ENCODE results near the gene FUT3. TPM values are rescaled to one million over a fixed set of nuclear protein-coding genes. Genes with fewer than 3 reads are reported as not detected.

The FUT3 gene
- total RNA-seq, 5 donors from 2014 or later (not counting 1 experiment from before 2014, with no cell fraction given): 0.13 to 0.50 (median 0.18) TPM; not detected in 1

- no peak for DNase-seq
- ChIA-PET CTCF (no interaction called here), POLR2A (no interaction called here)
- Mint-ChIP-seq H3K4me1 (peaks cover 17 to 21% (median 20%) of the 10 kb centered on the region in 3 donors), H3K27me3 (peaks cover 16 to 39% of the 10 kb centered on the region in 2 donors), H3K4me3 (no peak overlapping the region), H3K36me3 (no peaks in the 10 kb centered on the region), H3K9me3 (no peaks in the 10 kb centered on the region), H3K27ac (no peak overlapping the region)
- H3K4me3 ChIP-seq (ENCODE audit: control insufficient read depth in 1 of 2, extremely low read depth in 1 of 2, low read length in 1 of 2): no peak overlapping the region
- no peak overlapping the region for H3K27ac ChIP-seq (ENCODE audit: low read length)
- no peaks in the 10 kb centered on the region for H3K9me3 ChIP-seq
- H3K36me3 ChIP-seq (ENCODE audit: control insufficient read depth in 2 of 2, extremely low read depth in 1 of 2, insufficient read depth in 1 of 2, low read length in 1 of 2): no peaks in the 10 kb centered on the region
- H3K27me3 ChIP-seq (replicated peaks in 1 of 2; ENCODE audit: control insufficient read depth in 2 of 2, extremely low read depth in 1 of 2, insufficient read depth in 2 of 2, low read length in 1 of 2): peaks cover 0 to 73% of the 10 kb centered on the region in 2 experiments
- 65% methylated on average over 36 of the region's 37 CpGs for WGBS (ENCODE audit: insufficient coverage)
- peaks cover 7 to 25% of the 10 kb centered on the region in 2 experiments for H3K4me1 ChIP-seq (ENCODE audit: control insufficient read depth in 1 of 2, extremely low read depth in 1 of 2, insufficient read depth in 2 of 2, low read length in 2 of 2)
- no peak for ATAC-seq (replicated peaks in 1 of 4)
Observed at GRCh38 chr19:5799247-5800241, 51.7 kb downstream of the FUT3 start.

- ChIA-PET CTCF (no interaction called here), POLR2A (interaction anchor here in 1 of 2 donors (0.6 kb wide), 1 partner anchor 8 kb away, joined by 10 read pairs; no protein-coding TSS in a partner anchor)
- H3K27ac Mint-ChIP-seq: no peak overlapping the region
Observed at GRCh38 chr19:5798244-5798643, 53.0 kb downstream of the FUT3 start.

GRCh38 chr19:5795382-5795919, 55.8 kb downstream of the FUT3 start:
- Histone ChIP-seq H3K27me3 (replicated peaks in 1 of 2; ENCODE audit: control insufficient read depth in 2 of 2, extremely low read depth in 1 of 2, insufficient read depth in 2 of 2, low read length in 1 of 2) (peaks cover 0 to 45% of the 10 kb centered on the region in 2 experiments), H3K4me3 (ENCODE audit: control insufficient read depth in 1 of 2, extremely low read depth in 1 of 2, low read length in 1 of 2) (no peak overlapping the region), H3K36me3 (ENCODE audit: control insufficient read depth in 2 of 2, extremely low read depth in 1 of 2, insufficient read depth in 1 of 2, low read length in 1 of 2) (no peaks in the 10 kb centered on the region), H3K4me1 (ENCODE audit: control insufficient read depth in 1 of 2, extremely low read depth in 1 of 2, insufficient read depth in 2 of 2, low read length in 2 of 2) (peaks cover 0 to 12% of the 10 kb centered on the region in 2 experiments), H3K9me3 (no peaks in the 10 kb centered on the region), H3K27ac (ENCODE audit: low read length) (no peak overlapping the region)
- Mint-ChIP-seq H3K27me3 (peaks cover 12 to 21% of the 10 kb centered on the region in 2 donors), H3K9me3 (no peaks in the 10 kb centered on the region), H3K4me1 (peaks cover 3 to 9% (median 8%) of the 10 kb centered on the region in 3 donors), H3K36me3 (peaks cover 5% of the 10 kb centered on the region), H3K27ac (no peak overlapping the region), H3K4me3 (no peak overlapping the region)
- ChIA-PET CTCF (no interaction called here), POLR2A (no interaction called here)
- WGBS (ENCODE audit: insufficient coverage): 92% methylated on average over 5 of the region's 7 CpGs
- no peak for DNase-seq
- ATAC-seq (replicated peaks in 1 of 4): no peak

More at GRCh38 chr19:5798244-5798643, 53.0 kb downstream of the FUT3 start:
- Mint-ChIP-seq H3K4me3 (no peak overlapping the region), H3K9me3 (no peaks in the 10 kb centered on the region), H3K27me3 (peaks cover 16 to 35% of the 10 kb centered on the region in 2 donors), H3K36me3 (no peaks in the 10 kb centered on the region), H3K4me1 (peaks cover 6 to 10% (median 7%) of the 10 kb centered on the region in 3 donors)
- Histone ChIP-seq H3K27ac (ENCODE audit: low read length) (no peak overlapping the region), H3K27me3 (replicated peaks in 1 of 2; ENCODE audit: control insufficient read depth in 2 of 2, extremely low read depth in 1 of 2, insufficient read depth in 2 of 2, low read length in 1 of 2) (peaks cover 0 to 70% of the 10 kb centered on the region in 2 experiments), H3K4me1 (ENCODE audit: control insufficient read depth in 1 of 2, extremely low read depth in 1 of 2, insufficient read depth in 2 of 2, low read length in 2 of 2) (peaks cover 0 to 12% of the 10 kb centered on the region in 2 experiments), H3K9me3 (no peaks in the 10 kb centered on the region), H3K36me3 (ENCODE audit: control insufficient read depth in 2 of 2, extremely low read depth in 1 of 2, insufficient read depth in 1 of 2, low read length in 1 of 2) (no peaks in the 10 kb centered on the region), H3K4me3 (ENCODE audit: control insufficient read depth in 1 of 2, extremely low read depth in 1 of 2, low read length in 1 of 2) (no peak overlapping the region)
- no CpG with 5 or more reads among the region's 8 CpGs for WGBS (ENCODE audit: insufficient coverage)
- DNase-seq: no peak
- no peak for ATAC-seq (replicated peaks in 1 of 4)

GRCh38 chr19:5793188-5793587, 58.1 kb downstream of the FUT3 start:
- DNase-seq (no peak), ATAC-seq (replicated peaks in 1 of 4) (no peak)
- ChIA-PET POLR2A (no interaction called here), CTCF (interaction anchor here in 1 of 2 donors (0.6 kb wide), 1 partner anchor 233 kb away, joined by 3 read pairs; no protein-coding TSS in a partner anchor)
- Mint-ChIP-seq H3K27me3 (peaks cover 3 to 8% of the 10 kb centered on the region in 2 donors), H3K9me3 (no peaks in the 10 kb centered on the region), H3K4me1 (peaks cover 10 to 17% (median 15%) of the 10 kb centered on the region in 3 donors), H3K36me3 (peaks cover 15% of the 10 kb centered on the region), H3K27ac (no peak overlapping the region), H3K4me3 (no peak overlapping the region)
- H3K9me3 ChIP-seq: no peaks in the 10 kb centered on the region
- peaks cover 0 to 22% of the 10 kb centered on the region in 2 experiments for H3K27me3 ChIP-seq (replicated peaks in 1 of 2; ENCODE audit: control insufficient read depth in 2 of 2, extremely low read depth in 1 of 2, insufficient read depth in 2 of 2, low read length in 1 of 2)
- no peak overlapping the region for H3K4me3 ChIP-seq (ENCODE audit: control insufficient read depth in 1 of 2, extremely low read depth in 1 of 2, low read length in 1 of 2)
- H3K36me3 ChIP-seq (ENCODE audit: control insufficient read depth in 2 of 2, extremely low read depth in 1 of 2, insufficient read depth in 1 of 2, low read length in 1 of 2): peaks cover 11 to 14% of the 10 kb centered on the region in 2 donors
- 60% methylated on average over 2 of the region's 3 CpGs for WGBS (ENCODE audit: insufficient coverage)
- H3K27ac ChIP-seq (ENCODE audit: low read length): no peak overlapping the region
- H3K4me1 ChIP-seq (ENCODE audit: control insufficient read depth in 1 of 2, extremely low read depth in 1 of 2, insufficient read depth in 2 of 2, low read length in 2 of 2): peaks cover 4 to 20% of the 10 kb centered on the region in 2 experiments

Other genes with a start within 250 kb of the FUT3 start
- 100 to 1,000 TPM; 222 to 253 (median 237) TPM for gene SAFB2, start 228.7 kb downstream of the FUT3 start, total RNA-seq
- 100 to 1,000 TPM; 164 to 203 (median 195) TPM for gene SAFB, start 228.4 kb downstream of the FUT3 start, total RNA-seq
- 10 to 100 TPM; 29.3 to 64.5 (median 57.0) TPM for gene MICOS13, start 170.9 kb downstream of the FUT3 start, total RNA-seq
- gene HSD11B1L, start 170.4 kb downstream of the FUT3 start, total RNA-seq: 1 to 10 TPM; 3.2 to 6.1 (median 4.4) TPM
- gene RPL36, start 161.2 kb downstream of the FUT3 start, total RNA-seq: 1,000 to 10,000 TPM; 1,208 to 1,613 (median 1,528) TPM
- gene LONP1, start 131.3 kb downstream of the FUT3 start, total RNA-seq: 10 to 100 TPM; 70.0 to 83.9 (median 81.8) TPM
- not detected for gene CATSPERD, start 130.8 kb downstream of the FUT3 start, total RNA-seq
- 1 to 10 TPM; 4.7 to 6.0 (median 5.5) TPM for gene PRR22, start 66.7 kb downstream of the FUT3 start, total RNA-seq
- gene DUS3L, start 60.3 kb downstream of the FUT3 start, total RNA-seq: 100 to 1,000 TPM in 2 of 5 donors, 10 to 100 TPM in 3; 69.9 to 153 (median 98.3) TPM
- 1 to 10 TPM in 2 of 5 donors, under 1 TPM in 1, not detected in 2; 0.59 to 2.0 (median 1.6) TPM for gene NRTN, start 46.4 kb downstream of the FUT3 start, total RNA-seq
- under 1 TPM in 3 of 5 donors, not detected in 2; 0.15 to 0.79 (median 0.35) TPM for gene FUT6, start 11.7 kb downstream of the FUT3 start, total RNA-seq
- gene FUT5, start 19.1 kb upstream of the FUT3 start, total RNA-seq: 1 to 10 TPM in 2 of 5 donors, under 1 TPM in 3; 0.23 to 2.5 (median 0.67) TPM
- gene NDUFA11, start 52.3 kb upstream of the FUT3 start, total RNA-seq: 100 to 1,000 TPM; 106 to 198 (median 185) TPM
- 10 to 100 TPM; 23.8 to 35.9 (median 30.9) TPM for gene VMAC, start 53.4 kb upstream of the FUT3 start, total RNA-seq
- gene CAPS, start 62.8 kb upstream of the FUT3 start, total RNA-seq: 10 to 100 TPM; 43.3 to 74.8 (median 69.8) TPM
- 100 to 1,000 TPM in 2 of 5 donors, 10 to 100 TPM in 3; 90.2 to 101 (median 98.3) TPM for gene RANBP3, start 126.7 kb upstream of the FUT3 start, total RNA-seq